Mesendoderm (in vitro differentiated cells): ENCODE results near the gene COBL.

Source experiments
- DNase-seq: peaks from one replicate; pipeline ENCODE4 v3.0.0; 2013
- H2AK5ac ChIP-seq: 2 replicates; pipeline ENCODE4 v1.6.1; 2013; ENCODE audit warnings: low read length, inconsistent platforms
- H2BK120ac ChIP-seq: 2 replicates; pipeline ENCODE4 v1.6.1; 2013; ENCODE audit warnings: low read depth, mild to moderate bottlenecking, low read length, moderate library complexity, mixed read lengths
- H2BK15ac ChIP-seq: replicated peaks from 2 replicates; pipeline ENCODE4 v1.6.1; 2013; ENCODE audit warnings: low read depth, mild to moderate bottlenecking, moderate library complexity
- H2BK5ac ChIP-seq: 2 replicates; pipeline ENCODE4 v1.6.1; 2013; ENCODE audit warnings: low read length, inconsistent platforms
- H3K18ac ChIP-seq: 2 replicates; pipeline ENCODE4 v1.6.1; 2013; ENCODE audit warnings: mild to moderate bottlenecking, low read length, mixed read lengths
- H3K23ac ChIP-seq: one replicate; pipeline ENCODE4 v1.6.1; 2013; ENCODE audit warnings: low read length
- H3K27ac ChIP-seq: 2 replicates; pipeline ENCODE4 v1.5.1; 2013; ENCODE audit warnings: low read depth, mild to moderate bottlenecking, inconsistent platforms, low read length, moderate library complexity
- H3K27me3 ChIP-seq: 2 replicates; pipeline ENCODE4 v1.6.1; 2013; ENCODE audit warnings: low read length, control low read depth, mild to moderate bottlenecking, inconsistent platforms; ENCODE audit not compliant: insufficient read depth, poor library complexity
- H3K36me3 ChIP-seq: 2 replicates; pipeline ENCODE4 v1.6.1; 2013; ENCODE audit warnings: low read length, inconsistent platforms; ENCODE audit not compliant: control insufficient read depth, insufficient read depth
- H3K4ac ChIP-seq: one replicate; pipeline ENCODE4 v1.6.1; 2013; ENCODE audit warnings: low read depth, mild to moderate bottlenecking, low read length, moderate library complexity
- H3K4me1 ChIP-seq: 2 replicates; pipeline ENCODE4 v1.6.1; 2013; ENCODE audit warnings: low read depth, low read length, inconsistent platforms; ENCODE audit not compliant: control insufficient read depth
- H3K4me2 ChIP-seq: 2 replicates; pipeline ENCODE4 v1.6.1; 2013; ENCODE audit warnings: low read length
- H3K4me3 ChIP-seq: 2 replicates; pipeline ENCODE4 v1.5.1; 2013; ENCODE audit warnings: mild to moderate bottlenecking, low read length
- H3K56ac ChIP-seq: one replicate; pipeline ENCODE4 v1.6.1; 2013; ENCODE audit warnings: low read length
- H3K79me1 ChIP-seq: 2 replicates; pipeline ENCODE4 v1.6.1; 2013; ENCODE audit warnings: low read length, inconsistent platforms
- H3K79me2 ChIP-seq: 2 replicates; pipeline ENCODE4 v1.6.1; 2013; ENCODE audit warnings: mild to moderate bottlenecking, low read length; ENCODE audit not compliant: control insufficient read depth, insufficient read depth
- H3K9ac ChIP-seq: 2 replicates; pipeline ENCODE4 v1.6.1; 2013; ENCODE audit warnings: low read length, inconsistent platforms
- H4K5ac ChIP-seq: one replicate; pipeline ENCODE4 v1.6.1; 2013; ENCODE audit warnings: low read length
- H4K8ac ChIP-seq: one replicate; pipeline ENCODE4 v1.6.1; 2013; ENCODE audit warnings: low read depth, mild to moderate bottlenecking, control low read depth, low read length, moderate library complexity
- WGBS: extraction: QIAGEN DNeasy Blood & Tissue Kit; methylation state at CpG from one replicate; pipeline ENCODE4 v1.1.7; 2013; ENCODE audit warnings: low lambda C conversion rate, missing lambda C conversion rate; ENCODE audit not compliant: insufficient coverage; ENCODE audit errors: extremely low coverage; 5-methylcytosine and 5-hydroxymethylcytosine counted together

Gene COBL

GRCh38 chr7:51275532-51275931, 41.1 kb downstream of the COBL start:
- no peak overlapping the region for H3K4me2 ChIP-seq
- no peak overlapping the region for H3K18ac ChIP-seq
- no peak overlapping the region for H2BK15ac ChIP-seq
- no peak overlapping the region for H3K4ac ChIP-seq
- no peak overlapping the region for H2AK5ac ChIP-seq
- no peak overlapping the region for H2BK120ac ChIP-seq
- no peaks in the 10 kb centered on the region for H3K27me3 ChIP-seq
- H3K79me2 ChIP-seq: no peaks in the 10 kb centered on the region
- H3K9ac ChIP-seq: no peak overlapping the region
- no peak overlapping the region for H3K27ac ChIP-seq
- H4K5ac ChIP-seq: no peak overlapping the region
- H3K4me3 ChIP-seq: no peak overlapping the region
- H3K36me3 ChIP-seq: no peaks in the 10 kb centered on the region
- H2BK5ac ChIP-seq: no peak overlapping the region
- no peak for DNase-seq
- no peaks in the 10 kb centered on the region for H3K4me1 ChIP-seq
- H3K56ac ChIP-seq: no peak overlapping the region
- no peak overlapping the region for H3K23ac ChIP-seq
- H4K8ac ChIP-seq: no peak overlapping the region
- no CpG with 5 or more reads among the region's 9 CpGs for WGBS
- no peaks in the 10 kb centered on the region for H3K79me1 ChIP-seq

GRCh38 chr7:51274955-51275354, 41.7 kb downstream of the COBL start:
- Histone ChIP-seq H3K27me3 (no peaks in the 10 kb centered on the region), H3K79me2 (no peaks in the 10 kb centered on the region), H3K56ac (no peak overlapping the region), H3K4me3 (no peak overlapping the region), H2BK15ac (no peak overlapping the region), H3K4me2 (no peak overlapping the region), H3K4me1 (no peaks in the 10 kb centered on the region), H4K8ac (no peak overlapping the region), H2BK5ac (no peak overlapping the region), H3K18ac (no peak overlapping the region), H3K27ac (no peak overlapping the region), H2AK5ac (no peak overlapping the region), H2BK120ac (no peak overlapping the region), H3K9ac (no peak overlapping the region), H3K79me1 (no peaks in the 10 kb centered on the region), H3K4ac (no peak overlapping the region), H4K5ac (no peak overlapping the region), H3K36me3 (no peaks in the 10 kb centered on the region), H3K23ac (no peak overlapping the region)
- DNase-seq: no peak
- no CpG with 5 or more reads among the region's 7 CpGs for WGBS

GRCh38 chr7:51274001-51274400, 42.6 kb downstream of the COBL start:
- H2BK120ac ChIP-seq: no peak overlapping the region
- no peak overlapping the region for H2AK5ac ChIP-seq
- no peak overlapping the region for H3K56ac ChIP-seq
- H3K4me2 ChIP-seq: no peak overlapping the region
- no peak overlapping the region for H2BK15ac ChIP-seq
- no peaks in the 10 kb centered on the region for H3K27me3 ChIP-seq
- no peak overlapping the region for H3K4me3 ChIP-seq
- H2BK5ac ChIP-seq: no peak overlapping the region
- no peaks in the 10 kb centered on the region for H3K4me1 ChIP-seq
- no peak overlapping the region for H3K4ac ChIP-seq
- no peak overlapping the region for H4K5ac ChIP-seq
- no peak for DNase-seq
- no peak overlapping the region for H3K18ac ChIP-seq
- H4K8ac ChIP-seq: no peak overlapping the region
- no peaks in the 10 kb centered on the region for H3K36me3 ChIP-seq
- H3K79me1 ChIP-seq: no peaks in the 10 kb centered on the region
- H3K27ac ChIP-seq: no peak overlapping the region
- whole genome bisulfite sequencing: no CpG with 5 or more reads among the region's 10 CpGs
- no peaks in the 10 kb centered on the region for H3K79me2 ChIP-seq
- H3K23ac ChIP-seq: no peak overlapping the region
- H3K9ac ChIP-seq: no peak overlapping the region

- Histone ChIP-seq H2BK15ac (no peak overlapping the region), H3K9ac (no peak overlapping the region), H3K36me3 (no peaks in the 10 kb centered on the region), H3K23ac (no peak overlapping the region), H3K4me3 (no peak overlapping the region), H2BK5ac (no peak overlapping the region), H3K79me1 (no peaks in the 10 kb centered on the region), H3K4me1 (no peaks in the 10 kb centered on the region), H3K56ac (no peak overlapping the region), H3K27ac (no peak overlapping the region), H3K79me2 (no peaks in the 10 kb centered on the region), H3K4me2 (no peak overlapping the region), H4K5ac (no peak overlapping the region), H3K4ac (no peak overlapping the region), H2AK5ac (no peak overlapping the region), H3K18ac (no peak overlapping the region), H4K8ac (no peak overlapping the region), H3K27me3 (no peaks in the 10 kb centered on the region), H2BK120ac (no peak overlapping the region)
- no peak for DNase-seq
- no CpG with 5 or more reads among the region's 1 CpG for WGBS
Observed at GRCh38 chr7:51273360-51273759, 43.2 kb downstream of the COBL start.

GRCh38 chr7:51270965-51271364, 45.6 kb downstream of the COBL start:
- no CpG with 5 or more reads among the region's 5 CpGs for WGBS

GRCh38 chr7:51269911-51270310, 46.7 kb downstream of the COBL start:
- no peaks in the 10 kb centered on the region for H3K4me1 ChIP-seq
- no CpG with 5 or more reads among the region's 5 CpGs for WGBS
- H2AK5ac ChIP-seq: no peak overlapping the region

More at GRCh38 chr7:51270965-51271364, 45.6 kb downstream of the COBL start:
- no peaks in the 10 kb centered on the region for H3K79me1 ChIP-seq
- H2BK15ac ChIP-seq: no peak overlapping the region
- H3K27me3 ChIP-seq: no peaks in the 10 kb centered on the region
- H2BK5ac ChIP-seq: no peak overlapping the region
- H3K4ac ChIP-seq: no peak overlapping the region
- no peak overlapping the region for H2BK120ac ChIP-seq
- no peak overlapping the region for H3K4me2 ChIP-seq
- H3K36me3 ChIP-seq: no peaks in the 10 kb centered on the region
- H3K79me2 ChIP-seq: no peaks in the 10 kb centered on the region
- H3K27ac ChIP-seq: no peak overlapping the region
- no peak overlapping the region for H3K4me3 ChIP-seq
- H3K23ac ChIP-seq: no peak overlapping the region
- no peak for DNase-seq
- H2AK5ac ChIP-seq: no peak overlapping the region
- no peak overlapping the region for H3K56ac ChIP-seq
- H4K5ac ChIP-seq: no peak overlapping the region
- no peak overlapping the region for H4K8ac ChIP-seq
- no peak overlapping the region for H3K18ac ChIP-seq
- no peak overlapping the region for H3K9ac ChIP-seq
- no peaks in the 10 kb centered on the region for H3K4me1 ChIP-seq

More at GRCh38 chr7:51269911-51270310, 46.7 kb downstream of the COBL start:
- Histone ChIP-seq H3K4ac (no peak overlapping the region), H3K27ac (no peak overlapping the region), H3K56ac (no peak overlapping the region), H3K4me2 (no peak overlapping the region), H3K9ac (no peak overlapping the region), H3K79me1 (no peaks in the 10 kb centered on the region), H4K8ac (no peak overlapping the region), H3K27me3 (no peaks in the 10 kb centered on the region), H3K79me2 (no peaks in the 10 kb centered on the region), H4K5ac (no peak overlapping the region), H3K18ac (no peak overlapping the region), H2BK15ac (no peak overlapping the region), H3K36me3 (no peaks in the 10 kb centered on the region), H2BK120ac (no peak overlapping the region), H3K23ac (no peak overlapping the region), H2BK5ac (no peak overlapping the region), H3K4me3 (no peak overlapping the region)
- DNase-seq: no peak
